Mammary epithelial cell (primary cell): Measurements from ENCODE around the gene YWHAE.

Experiments
- CTCF ChIP-seq, 2 donors: IDR thresholded peaks in 1 of 2; conservative IDR thresholded peaks in 1 of 2; 2 replicates each; pipeline ENCODE4 v1.5.1; 2011 to 2012; ENCODE audit warnings: inconsistent platforms in 2 of 2, low read length in 2 of 2, mild to moderate bottlenecking in 2 of 2, control low read depth in 1 of 2, low read depth in 1 of 2; ENCODE audit not compliant: insufficient read depth in 1 of 2; ENCODE audit errors: extremely low read depth in 1 of 2
- EZH2 ChIP-seq: IDR thresholded peaks from 2 replicates; pipeline ENCODE4 v1.6.1; 2012; ENCODE audit warnings: low read length, inconsistent platforms, borderline replicate concordance

- no peak for TF ChIP-seq CTCF (conservative IDR thresholded peaks at IDR 0.05 in 1 of 2, IDR thresholded peaks at IDR 0.05 in 1 of 2; ENCODE audit: extremely low read depth in 1 of 2, insufficient read depth in 1 of 2, low read depth in 1 of 2, low read length in 2 of 2)
- no peak for TF ChIP-seq EZH2
Observed at GRCh38 chr17:1323336-1323735, 76.7 kb downstream of the YWHAE start.
